NT2/D1 (cell line): ENCODE data around the gene NPHS2.

ENCODE experiments used
- YY1 ChIP-seq: IDR thresholded peaks from 2 replicates; pipeline ENCODE4 v1.6.1; 2011; ENCODE audit not compliant: insufficient read length, insufficient read depth
- ZNF274 ChIP-seq: IDR thresholded peaks from 2 replicates; pipeline ENCODE4 v1.6.1; 2011; ENCODE audit warnings: mild to moderate bottlenecking, low read depth, low read length

- TF ChIP-seq ZNF274 (no peak), YY1 (no peak)
Observed at GRCh38 chr1:179590671-179591070, 14.9 kb upstream of the NPHS2 start.
